ENCODE measurements around the gene PLXNA2. TPM values are rescaled to one million over a fixed set of nuclear protein-coding genes. Genes with fewer than 3 reads are reported as not detected.

PLXNA2 gene
- total RNA-seq, 2 experiments from 2014 or later, result 0.13 to 0.23 TPM

GRCh38 chr1:208051651-208052050, 192.5 kb downstream of the PLXNA2 start:
- no peak for TF ChIP-seq CTCF (IDR thresholded peaks at IDR 0.05)
- Mint-ChIP-seq H3K36me3 (ENCODE audit: low read depth) (no peaks in the 10 kb centered on the region), H3K27me3 (no peaks in the 10 kb centered on the region), H3K9me3 (no peaks in the 10 kb centered on the region), H3K27ac (no peak overlapping the region), H3K4me1 (ENCODE audit: low read depth) (no peaks in the 10 kb centered on the region), H3K4me3 (no peak overlapping the region)
- intact Hi-C loops (cut with micrococcal nuclease), result no loop called here
- no peak for ATAC-seq
- ChIA-PET CTCF (no interaction called here), POLR2A (no interaction called here)
- DNase-seq, result no peak

GRCh38 chr1:208048904-208049303, 195.3 kb downstream of the PLXNA2 start:
- Mint-ChIP-seq H3K27ac (no peak overlapping the region), H3K36me3 (ENCODE audit: low read depth) (no peaks in the 10 kb centered on the region), H3K4me3 (no peak overlapping the region), H3K27me3 (no peaks in the 10 kb centered on the region), H3K9me3 (no peaks in the 10 kb centered on the region), H3K4me1 (ENCODE audit: low read depth) (no peaks in the 10 kb centered on the region)
- ChIA-PET POLR2A (no interaction called here), CTCF (no interaction called here)
- no peak for TF ChIP-seq CTCF (IDR thresholded peaks at IDR 0.05)
- ATAC-seq (no peak), DNase-seq (no peak)
- intact Hi-C loops (cut with micrococcal nuclease), result no loop called here

- intact Hi-C loops (cut with micrococcal nuclease), result no loop called here
- TF ChIP-seq CTCF (IDR thresholded peaks at IDR 0.05), result no peak
- Mint-ChIP-seq H3K4me1 (ENCODE audit: low read depth) (no peaks in the 10 kb centered on the region), H3K9me3 (no peaks in the 10 kb centered on the region), H3K36me3 (ENCODE audit: low read depth) (no peaks in the 10 kb centered on the region), H3K4me3 (no peak overlapping the region), H3K27me3 (no peaks in the 10 kb centered on the region), H3K27ac (no peak overlapping the region)
- ATAC-seq (no peak), DNase-seq (no peak)
- POLR2A ChIA-PET, result no interaction called here
- CTCF ChIA-PET, result interaction anchor here (2.2 kb wide), 1 partner anchor 26 kb away, joined by 6 read pairs; no protein-coding TSS in a partner anchor
Measured at GRCh38 chr1:208047975-208048374, 196.2 kb downstream of the PLXNA2 start.

- intact Hi-C loops (cut with micrococcal nuclease), result no loop called here
- DNase-seq (no peak), ATAC-seq (no peak)
- POLR2A ChIA-PET, result no interaction called here
- Mint-ChIP-seq H3K27ac (no peak overlapping the region), H3K36me3 (ENCODE audit: low read depth) (no peaks in the 10 kb centered on the region), H3K27me3 (no peaks in the 10 kb centered on the region), H3K4me3 (no peak overlapping the region), H3K4me1 (ENCODE audit: low read depth) (no peaks in the 10 kb centered on the region), H3K9me3 (no peaks in the 10 kb centered on the region)
- TF ChIP-seq CTCF (IDR thresholded peaks at IDR 0.05), result no peak
- CTCF ChIA-PET, result interaction anchor here (0.8 to 2.2 kb wide), 2 partner anchors 12 to 25 kb away, joined by 3 to 6 read pairs; no protein-coding TSS in a partner anchor
Measured at GRCh38 chr1:208047476-208047934, 196.7 kb downstream of the PLXNA2 start.

- POLR2A ChIA-PET, result no interaction called here
- DNase-seq, result no peak
- no peaks in the 10 kb centered on the region for H3K4me1 Mint-ChIP-seq (ENCODE audit: low read depth)
- H3K4me3 Mint-ChIP-seq, result no peak overlapping the region
- intact Hi-C loops (cut with micrococcal nuclease), result no loop called here
- no peak for TF ChIP-seq CTCF (IDR thresholded peaks at IDR 0.05)
- CTCF ChIA-PET, result interaction anchor here (2.2 kb wide), 1 partner anchor 24 kb away, joined by 6 read pairs; no protein-coding TSS in a partner anchor
- no peak overlapping the region for H3K27ac Mint-ChIP-seq
- no peaks in the 10 kb centered on the region for H3K9me3 Mint-ChIP-seq
- ATAC-seq, result no peak
- no peaks in the 10 kb centered on the region for H3K36me3 Mint-ChIP-seq (ENCODE audit: low read depth)
- no peaks in the 10 kb centered on the region for H3K27me3 Mint-ChIP-seq
Measured at GRCh38 chr1:208045463-208046260, 198.5 kb downstream of the PLXNA2 start.
